WTC11 (cell line): ENCODE measurements around the gene CRACDL. TPM values are rescaled to one million over a fixed set of nuclear protein-coding genes. Genes with fewer than 3 reads are reported as not detected.

Experiments
- ATAC-seq: fragments of 200-7000 bp; cut with Tn5 transposase; 2 replicates; pipeline ENCODE4 v1.10.0; 2021; ENCODE audit warnings: mild to moderate bottlenecking, moderate library complexity
- CTCF ChIA-PET: fragments of 300-600 bp; sonication (Branson Sonifier 250); formaldehyde crosslinking; loops from one replicate; lab custom pipeline; 2021; ENCODE audit warnings: antibody characterized with exemption; lab: Charles Lee
- POLR2A ChIA-PET: fragments of 350-600 bp; sonication (Branson Sonifier 250); formaldehyde crosslinking; loops from one replicate; lab custom pipeline; 2021; ENCODE audit warnings: antibody characterized with exemption; lab: Charles Lee
- DNase-seq: peaks from one replicate; pipeline ENCODE4 v3.0.0; 2021; ENCODE audit warnings: low spot score
- H3K27ac Mint-ChIP-seq: 2 replicates; pipeline ENCODE4 v1.8.0; 2021; ENCODE audit warnings: mixed read lengths
- H3K27me3 Mint-ChIP-seq: 2 replicates; pipeline ENCODE4 v1.8.0; 2021; ENCODE audit warnings: low read depth, mild to moderate bottlenecking, moderate library complexity, mixed read lengths
- H3K36me3 Mint-ChIP-seq: 2 replicates; pipeline ENCODE4 v1.8.0; 2021; ENCODE audit warnings: mixed read lengths
- H3K4me1 Mint-ChIP-seq: 2 replicates; pipeline ENCODE4 v1.8.0; 2022; ENCODE audit warnings: mixed read lengths
- H3K4me3 Mint-ChIP-seq: 2 replicates; pipeline ENCODE4 v1.8.0; 2021; ENCODE audit warnings: mild to moderate bottlenecking, moderate library complexity, mixed read lengths
- H3K9me3 Mint-ChIP-seq: 2 replicates; pipeline ENCODE4 v1.8.0; 2021; ENCODE audit warnings: mixed read lengths
- ESRRA ChIP-seq: sonication (generic); formaldehyde crosslinking; IDR thresholded peaks from 2 replicates; pipeline ENCODE4 v1.8.1; 2022; ENCODE audit warnings: mild to moderate bottlenecking, missing genetic modification reagents, borderline replicate concordance
- FOXK1 ChIP-seq: sonication (generic); formaldehyde crosslinking; IDR thresholded peaks from 2 replicates; pipeline ENCODE4 v1.8.0; 2022; ENCODE audit warnings: mild to moderate bottlenecking, moderate library complexity, missing genetic modification reagents
- FOXP1 ChIP-seq: sonication (generic); formaldehyde crosslinking; IDR thresholded peaks from 2 replicates; pipeline ENCODE4 v1.8.0; 2022; ENCODE audit warnings: missing genetic modification reagents, mild to moderate bottlenecking, moderate library complexity, borderline replicate concordance
- GABPB1 ChIP-seq: sonication (generic); formaldehyde crosslinking; IDR thresholded peaks from 2 replicates; pipeline ENCODE4 v1.8.1; 2023; ENCODE audit warnings: mild to moderate bottlenecking, missing genetic modification reagents
- IRF2 ChIP-seq: sonication (generic); formaldehyde crosslinking; IDR thresholded peaks from 2 replicates; pipeline ENCODE4 v1.8.0; 2022; ENCODE audit warnings: low read depth, missing genetic modification reagents, borderline replicate concordance
- JAZF1 ChIP-seq: fragments of 250-450 bp; sonication (Bioruptor Pico); IDR thresholded peaks from 2 replicates; pipeline ENCODE4 v1.9.0; 2021; ENCODE audit warnings: moderate library complexity, mild to moderate bottlenecking, inconsistent platforms
- MXD4 ChIP-seq: fragments of 250-450 bp; sonication (Bioruptor Pico); IDR thresholded peaks from 2 replicates; pipeline ENCODE4 v1.8.0; 2021; ENCODE audit warnings: mild to moderate bottlenecking, moderate library complexity, borderline replicate concordance
- NR2C2 ChIP-seq: sonication (generic); formaldehyde crosslinking; IDR thresholded peaks from 2 replicates; pipeline ENCODE4 v1.8.0; 2022; ENCODE audit warnings: mild to moderate bottlenecking, missing genetic modification reagents
- RELA ChIP-seq: sonication (generic); formaldehyde crosslinking; IDR thresholded peaks from 2 replicates; pipeline ENCODE4 v1.8.1; 2022; ENCODE audit warnings: missing genetic modification reagents, mild to moderate bottlenecking, borderline replicate concordance
- SP1 ChIP-seq: sonication (generic); formaldehyde crosslinking; conservative IDR thresholded peaks from 2 replicates; pipeline ENCODE4 v1.8.1; 2022; ENCODE audit warnings: missing genetic modification reagents
- ZNF121 ChIP-seq: sonication (generic); formaldehyde crosslinking; IDR thresholded peaks from 2 replicates; pipeline ENCODE4 v1.8.0; 2023; ENCODE audit warnings: missing genetic modification reagents
- ZNF263 ChIP-seq: sonication (generic); formaldehyde crosslinking; IDR thresholded peaks from 2 replicates; pipeline ENCODE4 v1.8.1; 2022; ENCODE audit warnings: low read depth, mild to moderate bottlenecking, moderate library complexity, missing genetic modification reagents
- total RNA-seq: library from RNA; stranded (reverse); gene quantifications from 3 replicates; pipeline ENCODE4 v1.2.3, GENCODE V29; 2021
- TF ChIP-seq, protein P1 (sequence below): sonication (generic); formaldehyde crosslinking; IDR thresholded peaks from 2 replicates; pipeline ENCODE4 v1.8.0; 2022; ENCODE audit warnings: missing genetic modification reagents
- TF ChIP-seq, protein P2 (sequence below): sonication (generic); formaldehyde crosslinking; IDR thresholded peaks from 2 replicates; pipeline ENCODE4 v1.8.0; 2022; ENCODE audit warnings: mild to moderate bottlenecking, missing genetic modification reagents
- TF ChIP-seq, protein P3 (sequence below): sonication (generic); formaldehyde crosslinking; IDR thresholded peaks from 2 replicates; pipeline ENCODE4 v1.8.1; 2022; ENCODE audit warnings: missing genetic modification reagents, borderline replicate concordance
- TF ChIP-seq, protein P4 (sequence below): sonication (generic); formaldehyde crosslinking; IDR thresholded peaks from 2 replicates; pipeline ENCODE4 v1.8.0; 2022; ENCODE audit warnings: mild to moderate bottlenecking, missing genetic modification reagents
- TF ChIP-seq, protein P5 (sequence below): sonication (generic); formaldehyde crosslinking; IDR thresholded peaks from 2 replicates; pipeline ENCODE4 v1.8.1; 2023; ENCODE audit warnings: mild to moderate bottlenecking, missing genetic modification reagents, moderate library complexity

The CRACDL gene
- total RNA-seq, 1 experiment from 2014 or later = 0.72 TPM

DNA sequence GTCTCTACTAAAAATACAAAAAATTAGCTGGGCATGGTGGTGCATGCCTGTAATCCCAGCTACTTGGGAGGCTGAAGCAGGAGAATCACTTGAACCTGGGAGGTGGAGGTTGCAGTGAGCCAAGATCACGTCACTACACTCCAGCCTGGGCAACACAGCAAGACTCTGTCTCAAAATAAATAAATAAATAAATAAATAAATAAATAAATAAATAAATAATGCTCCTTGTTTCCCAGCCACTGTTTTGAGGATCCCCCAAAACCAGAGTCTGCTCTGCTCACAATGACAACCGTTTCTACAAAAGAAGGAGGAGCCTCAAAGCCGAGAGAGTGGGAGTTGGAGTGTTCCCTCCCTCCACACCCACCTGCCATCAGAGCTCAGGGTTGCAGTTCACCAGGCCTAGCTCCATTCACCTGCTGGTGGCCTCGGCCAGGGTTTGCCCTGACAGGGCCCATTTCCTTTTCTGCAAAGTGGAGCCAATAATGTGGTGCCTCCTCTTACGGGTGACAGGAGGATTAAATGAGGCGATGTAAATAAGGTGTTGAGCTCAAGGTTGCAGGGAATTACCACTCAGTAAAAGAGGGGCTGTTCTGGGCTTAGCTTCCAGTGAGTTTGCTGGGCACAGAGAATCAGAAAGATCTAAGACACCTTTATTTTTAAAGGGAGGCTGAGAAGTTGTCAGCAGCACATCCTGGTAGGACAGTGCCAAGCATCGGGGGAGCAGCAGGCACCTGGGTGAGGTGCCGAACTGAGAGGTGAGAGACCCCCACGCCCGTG lies 25.5 kb downstream of the CRACDL start (continued):
- TF ChIP-seq, protein P1, sequence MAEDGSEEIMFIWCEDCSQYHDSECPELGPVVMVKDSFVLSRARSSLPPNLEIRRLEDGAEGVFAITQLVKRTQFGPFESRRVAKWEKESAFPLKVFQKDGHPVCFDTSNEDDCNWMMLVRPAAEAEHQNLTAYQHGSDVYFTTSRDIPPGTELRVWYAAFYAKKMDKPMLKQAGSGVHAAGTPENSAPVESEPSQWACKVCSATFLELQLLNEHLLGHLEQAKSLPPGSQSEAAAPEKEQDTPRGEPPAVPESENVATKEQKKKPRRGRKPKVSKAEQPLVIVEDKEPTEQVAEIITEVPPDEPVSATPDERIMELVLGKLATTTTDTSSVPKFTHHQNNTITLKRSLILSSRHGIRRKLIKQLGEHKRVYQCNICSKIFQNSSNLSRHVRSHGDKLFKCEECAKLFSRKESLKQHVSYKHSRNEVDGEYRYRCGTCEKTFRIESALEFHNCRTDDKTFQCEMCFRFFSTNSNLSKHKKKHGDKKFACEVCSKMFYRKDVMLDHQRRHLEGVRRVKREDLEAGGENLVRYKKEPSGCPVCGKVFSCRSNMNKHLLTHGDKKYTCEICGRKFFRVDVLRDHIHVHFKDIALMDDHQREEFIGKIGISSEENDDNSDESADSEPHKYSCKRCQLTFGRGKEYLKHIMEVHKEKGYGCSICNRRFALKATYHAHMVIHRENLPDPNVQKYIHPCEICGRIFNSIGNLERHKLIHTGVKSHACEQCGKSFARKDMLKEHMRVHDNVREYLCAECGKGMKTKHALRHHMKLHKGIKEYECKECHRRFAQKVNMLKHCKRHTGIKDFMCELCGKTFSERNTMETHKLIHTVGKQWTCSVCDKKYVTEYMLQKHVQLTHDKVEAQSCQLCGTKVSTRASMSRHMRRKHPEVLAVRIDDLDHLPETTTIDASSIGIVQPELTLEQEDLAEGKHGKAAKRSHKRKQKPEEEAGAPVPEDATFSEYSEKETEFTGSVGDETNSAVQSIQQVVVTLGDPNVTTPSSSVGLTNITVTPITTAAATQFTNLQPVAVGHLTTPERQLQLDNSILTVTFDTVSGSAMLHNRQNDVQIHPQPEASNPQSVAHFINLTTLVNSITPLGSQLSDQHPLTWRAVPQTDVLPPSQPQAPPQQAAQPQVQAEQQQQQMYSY (CRISPR knock-in tag) = no peak
- TF ChIP-seq IRF2 (CRISPR knock-in tag) (no peak), JAZF1 (CRISPR knock-in tag) (no peak)

DNA sequence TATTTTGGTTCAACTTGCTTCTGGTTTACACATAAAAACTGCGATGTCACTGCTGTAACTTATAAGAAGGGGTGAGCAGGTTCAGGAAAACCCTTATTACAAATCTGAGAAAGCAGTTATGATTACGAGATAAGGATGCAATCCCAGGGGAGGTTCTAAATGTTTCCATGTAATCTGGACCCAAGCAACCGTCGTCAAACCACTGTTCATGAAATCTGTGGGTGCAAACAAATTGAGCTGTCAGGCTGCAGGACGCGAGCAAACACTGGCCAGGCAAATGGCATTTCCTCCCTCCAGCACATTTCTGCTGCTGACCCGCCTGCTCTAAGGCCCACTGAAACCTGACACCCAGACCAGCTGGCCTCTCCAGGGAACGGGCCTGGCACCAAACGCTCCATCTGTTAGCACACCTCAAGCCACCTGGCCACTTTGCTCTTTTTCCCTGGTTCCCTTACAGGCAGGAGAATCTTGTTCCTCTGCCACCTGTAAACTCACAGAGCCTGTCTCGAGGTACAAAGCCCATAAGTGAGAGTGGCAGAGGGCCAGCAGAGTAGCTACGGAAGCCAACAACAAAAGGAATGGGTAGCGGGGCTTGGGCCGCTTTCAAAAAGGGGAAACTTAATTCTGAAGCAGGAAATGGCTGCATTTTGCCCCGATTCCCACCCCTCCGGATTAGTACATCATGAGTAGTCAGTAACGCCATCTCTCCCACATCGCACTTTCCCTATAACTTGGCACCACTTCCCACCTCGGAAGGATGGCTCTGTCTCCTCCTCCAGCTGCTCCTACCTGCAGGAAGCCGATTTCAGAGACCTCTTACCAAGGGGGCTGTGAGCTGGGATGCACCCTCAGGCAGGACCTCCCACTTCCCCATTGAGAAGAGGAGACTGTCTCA lies 26.5 kb downstream of the CRACDL start:
- TF ChIP-seq ZNF121 (CRISPR knock-in tag) (peak; percentile 48; the same call in 1 of the 2 replicates), ZNF263 (CRISPR knock-in tag) (no peak), FOXK1 (CRISPR knock-in tag) (0 out of 2 replicates have a peak, but pooled peaks have one; percentile 40), NR2C2 (CRISPR knock-in tag) (no peak), MXD4 (no peak), ESRRA (CRISPR knock-in tag) (no peak), FOXP1 (CRISPR knock-in tag) (peak; percentile 35; the same call in 1 of the 2 replicates), GABPB1 (CRISPR knock-in tag) (peak; percentile 29; the same call in 1 of the 2 replicates), RELA (CRISPR knock-in tag) (no peak), SP1 (0 out of 2 replicates have a peak, but pooled peaks have one; percentile 19)
- TF ChIP-seq, protein P2, sequence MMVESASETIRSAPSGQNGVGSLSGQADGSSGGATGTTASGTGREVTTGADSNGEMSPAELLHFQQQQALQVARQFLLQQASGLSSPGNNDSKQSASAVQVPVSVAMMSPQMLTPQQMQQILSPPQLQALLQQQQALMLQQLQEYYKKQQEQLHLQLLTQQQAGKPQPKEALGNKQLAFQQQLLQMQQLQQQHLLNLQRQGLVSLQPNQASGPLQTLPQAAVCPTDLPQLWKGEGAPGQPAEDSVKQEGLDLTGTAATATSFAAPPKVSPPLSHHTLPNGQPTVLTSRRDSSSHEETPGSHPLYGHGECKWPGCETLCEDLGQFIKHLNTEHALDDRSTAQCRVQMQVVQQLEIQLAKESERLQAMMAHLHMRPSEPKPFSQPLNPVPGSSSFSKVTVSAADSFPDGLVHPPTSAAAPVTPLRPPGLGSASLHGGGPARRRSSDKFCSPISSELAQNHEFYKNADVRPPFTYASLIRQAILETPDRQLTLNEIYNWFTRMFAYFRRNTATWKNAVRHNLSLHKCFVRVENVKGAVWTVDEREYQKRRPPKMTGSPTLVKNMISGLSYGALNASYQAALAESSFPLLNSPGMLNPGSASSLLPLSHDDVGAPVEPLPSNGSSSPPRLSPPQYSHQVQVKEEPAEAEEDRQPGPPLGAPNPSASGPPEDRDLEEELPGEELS (CRISPR knock-in tag) = peak; percentile 58; the same call in 1 of the 2 replicates
- TF ChIP-seq, protein P3, sequence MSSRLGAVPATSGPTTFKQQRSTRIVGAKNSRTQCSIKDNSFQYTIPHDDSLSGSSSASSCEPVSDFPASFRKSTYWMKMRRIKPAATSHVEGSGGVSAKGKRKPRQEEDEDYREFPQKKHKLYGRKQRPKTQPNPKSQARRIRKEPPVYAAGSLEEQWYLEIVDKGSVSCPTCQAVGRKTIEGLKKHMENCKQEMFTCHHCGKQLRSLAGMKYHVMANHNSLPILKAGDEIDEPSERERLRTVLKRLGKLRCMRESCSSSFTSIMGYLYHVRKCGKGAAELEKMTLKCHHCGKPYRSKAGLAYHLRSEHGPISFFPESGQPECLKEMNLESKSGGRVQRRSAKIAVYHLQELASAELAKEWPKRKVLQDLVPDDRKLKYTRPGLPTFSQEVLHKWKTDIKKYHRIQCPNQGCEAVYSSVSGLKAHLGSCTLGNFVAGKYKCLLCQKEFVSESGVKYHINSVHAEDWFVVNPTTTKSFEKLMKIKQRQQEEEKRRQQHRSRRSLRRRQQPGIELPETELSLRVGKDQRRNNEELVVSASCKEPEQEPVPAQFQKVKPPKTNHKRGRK (CRISPR knock-in tag) = no peak
- TF ChIP-seq, protein P4, sequence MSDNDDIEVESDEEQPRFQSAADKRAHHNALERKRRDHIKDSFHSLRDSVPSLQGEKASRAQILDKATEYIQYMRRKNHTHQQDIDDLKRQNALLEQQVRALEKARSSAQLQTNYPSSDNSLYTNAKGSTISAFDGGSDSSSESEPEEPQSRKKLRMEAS = peak; percentile 57; the same call in 1 of the 2 replicates
- TF ChIP-seq, protein P5, sequence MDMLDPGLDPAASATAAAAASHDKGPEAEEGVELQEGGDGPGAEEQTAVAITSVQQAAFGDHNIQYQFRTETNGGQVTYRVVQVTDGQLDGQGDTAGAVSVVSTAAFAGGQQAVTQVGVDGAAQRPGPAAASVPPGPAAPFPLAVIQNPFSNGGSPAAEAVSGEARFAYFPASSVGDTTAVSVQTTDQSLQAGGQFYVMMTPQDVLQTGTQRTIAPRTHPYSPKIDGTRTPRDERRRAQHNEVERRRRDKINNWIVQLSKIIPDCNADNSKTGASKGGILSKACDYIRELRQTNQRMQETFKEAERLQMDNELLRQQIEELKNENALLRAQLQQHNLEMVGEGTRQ = peak; percentile 35; the same call in 1 of the 2 replicates
- Mint-ChIP-seq H3K27me3 (no peaks in the 10 kb centered on the region), H3K9me3 (no peaks in the 10 kb centered on the region), H3K4me1 (peaks cover 37% of the 10 kb centered on the region), H3K4me3 (peak overlapping the region; percentile 16; the same call in 1 of the 2 replicates), H3K27ac (peak overlapping the region; percentile 93), H3K36me3 (no peaks in the 10 kb centered on the region)
- POLR2A ChIA-PET = no interaction called here
- CTCF ChIA-PET = interaction anchor here (0.6 to 1.2 kb wide), 3 partner anchors 14 to 37 kb away, joined by 3 to 5 read pairs (median 3); partner anchors contain the start of gene CRACDL
- ATAC-seq (peak; percentile 88), DNase-seq (peak; percentile 77)
